SKM-1 (cell line): ENCODE results near the gene IRX4.

Experiments
- DNase-seq: peaks from one replicate; lab custom pipeline; 2025; ENCODE audit not compliant: unreplicated experiment; lab: John Stamatoyannopoulos, UW

Gene IRX4

DNA sequence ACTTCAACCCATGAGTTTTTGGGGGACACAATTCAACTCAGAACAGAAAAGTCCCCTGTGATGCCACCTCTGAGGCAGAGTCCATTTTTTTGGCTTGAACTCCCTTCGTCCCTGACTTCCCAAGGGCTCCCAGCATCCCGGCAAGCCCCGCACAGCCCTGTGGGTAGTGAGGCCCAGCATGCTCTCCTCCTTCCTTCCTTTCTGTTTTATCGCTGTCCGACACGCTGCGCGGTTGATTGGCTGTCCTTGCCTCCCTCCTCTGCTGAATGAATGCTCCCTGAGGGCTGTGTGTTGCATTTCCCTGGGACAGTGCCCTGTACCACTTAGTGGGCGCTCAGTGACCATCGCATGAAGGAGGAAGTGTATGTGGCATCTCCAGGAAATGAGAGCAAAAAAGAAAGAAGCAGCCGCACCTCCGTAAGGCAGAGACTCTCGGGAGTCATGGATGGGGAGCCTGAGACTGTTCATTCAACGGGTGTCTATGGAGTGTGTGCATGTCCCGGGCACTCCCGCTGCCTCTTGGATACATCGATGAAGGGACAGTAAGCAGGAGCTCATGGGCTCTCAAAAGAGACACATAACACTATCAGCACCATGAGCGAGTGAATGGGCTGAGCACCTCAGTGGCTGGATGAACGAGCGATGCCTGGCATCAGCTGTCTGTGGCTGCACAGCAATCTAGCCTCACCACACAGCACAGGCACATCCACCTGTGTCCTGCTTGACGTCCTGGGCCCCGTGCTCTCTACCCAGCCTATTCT is 10.1 kb upstream of the IRX4 start:
- DNase-seq = no peak

DNA sequence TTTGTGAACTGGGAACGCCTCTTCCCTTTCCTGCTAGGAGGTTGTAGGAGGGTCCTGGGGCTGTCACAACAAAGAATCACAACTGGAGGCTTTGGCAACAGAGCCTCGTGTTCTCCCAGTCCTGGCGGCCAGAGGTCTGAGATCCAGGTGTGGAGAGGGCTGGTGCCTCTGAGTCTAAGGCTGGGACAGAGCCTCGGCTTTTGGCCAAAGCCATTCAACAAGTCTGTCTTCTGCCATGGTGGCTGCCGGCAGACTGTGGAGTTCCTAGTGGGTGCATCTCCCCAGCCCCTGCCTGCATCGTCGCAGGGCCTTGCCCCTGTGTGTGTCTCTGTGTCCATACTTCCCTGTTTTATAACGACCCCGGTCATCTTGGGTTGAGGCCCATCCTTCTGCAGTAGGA is 9.5 kb upstream of the IRX4 start:
- DNase-seq = no peak

DNA sequence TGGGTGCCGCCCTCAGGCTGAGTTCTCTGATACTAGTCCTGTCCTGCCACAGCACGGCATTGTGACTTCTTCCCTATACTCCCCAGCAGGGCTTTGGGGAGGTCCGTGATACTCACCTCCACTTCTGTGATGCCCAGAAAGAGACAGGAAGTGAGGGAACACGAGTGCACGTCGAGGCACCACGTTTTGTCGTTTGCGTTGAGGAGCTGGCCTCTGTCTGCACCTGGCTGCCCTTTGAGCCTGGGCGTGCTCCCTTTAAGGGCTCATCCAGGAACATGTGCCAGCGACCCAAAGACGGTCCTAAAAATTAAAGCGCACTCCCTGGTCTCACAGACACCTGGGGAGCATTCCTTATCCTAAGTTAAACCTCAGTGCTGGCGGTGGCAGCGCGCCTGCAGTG is 8.7 kb upstream of the IRX4 start:
- no peak for DNase-seq

DNA sequence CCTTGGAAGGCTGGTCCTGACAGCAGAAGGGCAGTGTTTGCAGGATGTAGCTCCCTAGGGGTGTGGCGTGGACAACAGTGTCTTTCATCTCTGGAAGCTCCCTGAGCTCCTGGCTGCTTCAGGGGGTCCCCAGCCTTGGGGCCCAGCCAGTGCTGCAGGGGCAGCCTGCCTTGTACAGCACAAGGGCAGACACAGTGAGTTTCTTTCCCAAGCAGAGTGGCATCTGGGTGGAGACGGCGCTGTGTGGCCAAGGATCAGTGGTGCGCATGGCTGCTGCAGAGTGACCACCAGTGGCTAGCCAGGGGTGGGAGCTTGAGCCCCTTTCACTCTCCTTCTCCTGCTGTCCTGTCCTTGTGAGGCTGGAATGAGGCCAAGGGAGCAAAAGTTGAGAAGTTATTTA is 7.6 kb upstream of the IRX4 start:
- no peak for DNase-seq

DNA sequence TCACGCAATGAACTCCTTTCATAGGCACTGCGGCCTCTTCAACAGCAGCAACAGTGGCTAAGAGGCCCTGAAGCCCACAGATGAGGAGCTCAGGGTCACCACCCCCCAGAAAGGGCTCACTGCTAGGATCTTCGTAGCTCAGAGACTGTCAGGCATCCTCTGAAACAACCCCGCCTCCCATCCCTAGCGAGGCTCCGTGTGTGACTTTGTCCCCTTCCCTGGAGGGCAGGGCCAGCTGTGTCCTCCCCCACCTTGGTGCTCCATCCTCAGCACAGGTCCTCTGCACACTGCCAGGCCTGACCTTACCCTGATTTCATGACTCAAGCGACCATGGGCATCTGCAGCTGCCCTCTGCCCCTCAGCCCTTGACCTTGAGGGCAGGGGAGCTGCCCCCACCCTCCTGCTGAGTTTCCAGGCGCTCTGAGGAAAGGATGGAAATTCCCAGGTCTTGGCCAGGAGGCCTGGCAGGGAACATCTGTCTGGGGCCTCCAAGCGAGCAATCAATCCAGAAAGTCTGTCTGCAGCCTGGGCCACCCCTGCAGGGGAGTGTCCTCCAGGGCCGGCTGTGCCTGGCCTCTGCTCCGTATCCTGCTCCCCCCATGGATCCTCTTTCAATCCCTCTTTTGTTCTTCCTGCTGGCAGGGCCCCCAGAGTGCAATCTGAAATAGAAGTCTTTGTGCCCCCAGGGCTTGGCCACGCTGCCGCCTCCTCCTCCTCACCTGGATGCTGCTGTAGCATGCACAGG is 6.8 kb upstream of the IRX4 start:
- no peak for DNase-seq

DNA sequence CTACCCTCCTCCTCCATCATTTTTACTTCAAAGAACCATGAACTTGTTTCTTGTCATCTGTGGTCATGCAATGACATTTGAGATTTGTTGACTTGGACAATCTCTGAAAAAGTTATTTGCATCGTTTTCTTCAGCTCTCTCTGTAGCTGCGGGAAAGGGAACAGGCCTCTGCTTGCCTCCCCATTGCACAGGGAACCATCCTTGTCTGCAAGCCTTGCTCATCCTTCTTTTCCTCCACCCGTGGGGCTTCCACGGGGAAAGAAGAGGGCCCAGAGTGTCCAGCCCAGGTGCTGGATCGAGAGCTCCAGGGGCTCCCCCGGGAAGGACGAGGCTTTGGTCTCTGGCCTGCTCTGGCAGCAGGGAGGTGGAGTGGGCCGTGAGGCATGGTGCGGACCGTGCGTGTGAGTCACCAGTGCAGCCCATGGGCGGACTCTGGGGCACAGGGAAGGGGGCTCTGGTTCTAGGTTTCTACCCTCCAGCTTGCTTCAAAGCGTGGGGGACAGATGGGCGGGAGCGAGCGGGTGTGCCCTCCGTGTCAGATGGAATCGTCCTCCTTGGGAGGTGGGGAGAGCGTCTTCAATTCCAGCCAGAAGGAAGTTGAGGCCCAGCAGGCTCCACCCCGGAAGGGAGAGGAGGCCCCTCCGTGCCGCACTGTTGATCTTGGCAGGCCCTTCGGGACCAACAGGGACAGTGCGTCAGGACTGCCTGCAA is 6.0 kb upstream of the IRX4 start:
- DNase-seq = no peak

DNA sequence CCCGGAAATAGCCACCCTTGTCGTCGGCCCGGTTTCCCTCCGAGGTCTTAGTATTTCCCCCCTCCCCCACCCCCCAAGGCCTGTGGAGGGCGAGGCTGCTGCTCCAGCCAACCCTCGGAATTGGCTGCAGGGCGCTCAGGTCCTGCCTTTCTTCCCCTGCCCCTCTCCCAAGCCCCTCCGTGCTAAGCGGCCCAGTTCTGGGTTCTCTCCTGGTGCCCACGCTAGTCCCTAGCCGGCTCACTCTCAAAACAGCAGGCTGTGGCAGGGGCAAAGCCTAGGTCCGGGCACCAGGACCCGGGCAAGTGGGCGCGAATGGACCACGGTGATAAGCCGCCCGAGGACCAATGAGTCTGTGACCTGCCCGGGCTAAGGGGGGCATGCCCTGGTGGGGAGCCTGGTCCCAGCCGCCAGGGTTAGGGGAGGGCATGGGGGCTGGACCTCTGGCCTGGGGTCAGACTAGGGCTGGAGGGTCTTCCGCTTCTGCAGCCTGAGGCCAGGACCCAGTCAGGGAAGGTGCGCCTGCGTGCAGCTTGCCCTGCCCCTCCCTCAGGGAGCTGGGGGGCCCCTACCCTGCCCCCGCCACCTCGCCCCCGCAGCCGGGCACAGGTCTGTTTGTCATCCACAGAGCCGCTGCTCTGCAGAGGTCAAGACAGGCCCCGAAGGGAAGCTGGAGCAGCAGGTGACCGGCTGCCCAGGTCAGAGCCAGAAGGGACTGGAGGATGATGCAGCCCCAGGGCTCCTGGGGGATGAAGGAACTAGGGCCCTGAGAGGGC is 5.0 kb upstream of the IRX4 start:
- no peak for DNase-seq

DNA sequence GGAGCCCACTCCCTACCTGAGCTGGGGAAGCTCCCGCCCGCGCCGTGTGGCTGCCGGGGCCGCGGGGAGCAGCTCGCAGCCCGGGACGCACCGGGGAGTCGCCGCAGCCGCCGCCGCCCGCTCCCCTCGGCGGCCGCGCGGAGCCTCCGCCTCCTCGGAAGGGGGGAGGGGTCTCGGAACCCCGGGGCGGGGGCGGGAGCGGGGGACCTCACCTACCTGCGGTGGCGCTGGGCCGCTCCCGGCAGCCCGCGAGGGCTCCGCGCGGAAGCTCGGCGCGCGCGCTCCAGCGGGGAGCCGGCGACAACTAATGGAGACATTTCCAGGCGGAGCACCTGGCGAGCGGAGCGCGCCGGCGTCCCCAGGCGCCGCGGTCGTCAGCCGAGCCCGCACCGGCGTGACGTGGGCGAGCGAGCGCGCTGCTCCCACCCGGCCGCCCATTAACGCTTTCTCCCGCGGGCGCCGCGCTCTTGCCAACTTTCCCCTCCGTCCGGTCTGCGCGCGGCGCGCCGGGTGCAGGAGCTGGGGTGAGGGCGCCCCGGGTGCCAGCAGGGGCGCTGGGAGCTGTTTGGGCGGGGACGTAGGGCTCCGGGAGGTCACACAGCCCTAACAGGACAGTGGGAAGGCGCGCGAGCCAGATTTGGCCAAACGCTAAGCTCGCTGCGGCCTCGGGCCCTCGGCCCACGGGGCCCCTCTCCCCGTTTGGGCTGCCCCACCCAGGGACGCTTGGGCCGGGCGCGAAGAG is 4.3 kb upstream of the IRX4 start:
- no peak for DNase-seq

DNA sequence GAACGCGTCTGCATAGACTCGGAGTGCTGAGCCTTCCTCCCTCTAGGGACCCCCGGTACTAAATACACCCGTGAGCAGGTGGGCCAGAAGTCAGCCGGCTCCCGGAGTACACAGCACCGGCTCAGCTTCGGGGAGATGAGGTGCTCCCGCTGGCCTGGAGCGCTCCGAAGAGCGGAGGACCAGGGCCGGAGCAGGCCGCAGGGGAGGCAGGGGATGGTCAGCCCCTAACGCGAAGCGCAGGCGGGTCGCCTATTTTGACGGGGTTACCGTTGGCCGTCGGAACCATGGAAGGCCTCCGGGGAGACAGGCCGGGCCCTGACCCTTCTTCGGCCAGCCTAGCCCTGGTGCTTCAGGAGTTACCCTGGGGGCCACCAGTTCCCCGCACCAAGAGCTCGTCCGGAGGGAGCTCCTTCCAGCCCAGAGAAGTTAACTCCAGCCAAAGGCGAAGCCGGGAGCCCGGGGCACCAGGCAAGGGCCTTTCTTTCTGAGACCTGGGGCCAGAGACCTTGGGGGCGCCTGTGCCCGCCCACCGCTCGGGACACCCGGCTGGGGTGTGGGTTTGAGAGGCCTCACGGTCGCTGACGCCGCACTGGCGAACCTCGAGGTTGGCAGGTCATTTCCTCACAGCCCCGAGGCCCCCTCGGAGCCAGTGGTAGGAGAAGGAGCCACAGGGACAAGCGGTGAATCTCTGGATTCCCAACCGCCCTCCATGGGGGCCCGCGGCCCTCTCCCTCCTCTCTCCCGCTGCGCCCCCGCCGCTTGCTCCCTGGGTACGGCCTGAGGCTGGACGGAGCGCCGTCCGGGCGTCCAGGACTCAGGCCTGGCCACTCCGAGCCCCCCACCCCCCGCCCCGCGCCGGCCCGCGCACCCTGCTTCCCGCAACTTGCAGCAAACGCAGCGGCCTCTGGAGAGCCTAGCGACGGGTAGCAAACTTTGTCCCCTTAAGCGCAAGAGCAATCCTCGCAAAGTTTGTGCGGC is 3.4 kb upstream of the IRX4 start:
- no peak for DNase-seq

DNA sequence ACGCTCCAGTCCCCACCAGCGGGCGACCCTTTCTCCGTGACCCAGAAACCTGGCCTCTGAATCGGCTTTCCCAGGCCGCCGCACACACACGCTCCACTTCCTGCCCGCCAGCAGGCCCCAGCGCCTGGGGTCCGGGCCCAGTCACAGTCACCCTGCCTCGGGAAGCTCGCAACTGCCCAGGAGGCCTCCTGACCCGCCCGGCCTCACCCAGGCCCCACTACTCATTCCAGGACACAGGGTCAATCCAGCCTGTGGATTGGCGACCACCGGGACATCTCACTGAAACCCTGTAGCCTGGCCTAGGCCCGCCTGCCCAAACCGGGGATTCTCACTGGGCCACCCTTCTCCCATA is 2.7 kb upstream of the IRX4 start:
- no peak for DNase-seq

DNA sequence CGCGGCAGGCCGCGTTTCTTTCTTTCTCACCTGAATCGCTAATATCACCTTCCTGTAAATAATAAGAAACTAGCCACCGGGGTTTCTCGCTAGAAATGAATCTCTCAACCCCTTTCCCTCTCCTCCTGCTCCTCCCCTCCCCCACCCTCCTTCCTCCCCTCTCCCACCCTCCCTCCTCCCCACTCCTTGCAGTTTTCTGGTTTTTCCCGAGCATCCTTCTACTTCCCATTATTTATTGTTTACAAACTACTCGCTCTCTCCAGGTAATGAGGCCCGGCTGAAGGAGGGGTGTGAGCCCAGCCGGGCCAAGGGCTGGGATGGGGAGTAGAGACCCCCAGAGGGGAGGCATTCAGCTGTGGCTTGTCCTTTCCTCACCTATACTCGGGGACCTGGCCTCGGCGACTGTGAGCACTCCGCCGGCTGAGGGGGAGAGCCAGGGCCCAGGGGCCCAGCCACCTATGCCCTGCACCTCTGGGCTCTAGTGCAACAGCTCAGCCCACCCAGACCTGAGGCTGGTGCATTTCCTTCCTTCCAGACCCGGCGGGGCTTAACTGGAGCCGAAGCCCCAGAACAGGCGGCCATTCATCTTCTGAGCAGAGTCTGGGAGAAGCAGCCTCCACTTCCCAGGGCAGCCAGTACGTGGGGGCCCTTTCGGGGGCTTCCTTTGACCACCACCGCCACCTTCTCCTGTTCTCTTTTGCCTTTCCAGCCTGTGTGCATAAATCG is 2.1 kb upstream of the IRX4 start:
- DNase-seq = no peak

DNA sequence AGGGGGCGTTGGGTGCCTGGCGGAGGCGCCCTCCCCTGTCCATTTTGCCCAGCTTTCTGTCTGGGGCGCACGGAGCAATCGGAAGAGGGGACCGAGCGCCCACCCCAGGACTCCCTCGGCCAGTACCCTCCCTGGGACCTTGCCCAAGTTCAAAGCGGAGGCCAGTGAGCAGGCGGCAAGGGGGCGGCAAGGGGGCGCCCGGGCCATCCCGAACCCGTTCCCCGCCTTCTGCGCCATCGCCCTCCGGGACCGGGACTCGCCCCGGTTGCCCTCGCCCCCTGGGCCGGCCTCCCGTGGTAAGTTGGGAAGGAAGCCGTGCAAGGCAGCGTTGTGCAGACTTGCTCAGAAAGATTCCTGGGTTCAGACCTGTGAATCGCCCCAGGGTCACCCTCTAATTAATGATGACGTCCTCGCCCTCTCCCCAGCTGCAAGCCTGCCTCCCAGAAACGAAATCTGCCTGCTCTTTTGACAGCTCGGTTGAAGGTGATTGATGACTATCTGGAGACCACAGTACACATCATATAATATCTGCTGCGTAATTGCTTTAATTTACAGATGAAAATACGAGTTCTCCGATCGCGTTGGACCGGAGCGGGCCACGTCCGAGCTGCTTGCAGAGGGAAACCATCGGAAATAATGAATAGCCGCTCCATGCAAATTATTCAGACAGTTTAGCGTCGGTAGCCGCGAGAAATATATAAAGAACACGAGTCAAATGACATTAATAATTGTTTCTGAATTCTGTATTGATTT is 1.4 kb upstream of the IRX4 start:
- DNase-seq = no peak

DNA sequence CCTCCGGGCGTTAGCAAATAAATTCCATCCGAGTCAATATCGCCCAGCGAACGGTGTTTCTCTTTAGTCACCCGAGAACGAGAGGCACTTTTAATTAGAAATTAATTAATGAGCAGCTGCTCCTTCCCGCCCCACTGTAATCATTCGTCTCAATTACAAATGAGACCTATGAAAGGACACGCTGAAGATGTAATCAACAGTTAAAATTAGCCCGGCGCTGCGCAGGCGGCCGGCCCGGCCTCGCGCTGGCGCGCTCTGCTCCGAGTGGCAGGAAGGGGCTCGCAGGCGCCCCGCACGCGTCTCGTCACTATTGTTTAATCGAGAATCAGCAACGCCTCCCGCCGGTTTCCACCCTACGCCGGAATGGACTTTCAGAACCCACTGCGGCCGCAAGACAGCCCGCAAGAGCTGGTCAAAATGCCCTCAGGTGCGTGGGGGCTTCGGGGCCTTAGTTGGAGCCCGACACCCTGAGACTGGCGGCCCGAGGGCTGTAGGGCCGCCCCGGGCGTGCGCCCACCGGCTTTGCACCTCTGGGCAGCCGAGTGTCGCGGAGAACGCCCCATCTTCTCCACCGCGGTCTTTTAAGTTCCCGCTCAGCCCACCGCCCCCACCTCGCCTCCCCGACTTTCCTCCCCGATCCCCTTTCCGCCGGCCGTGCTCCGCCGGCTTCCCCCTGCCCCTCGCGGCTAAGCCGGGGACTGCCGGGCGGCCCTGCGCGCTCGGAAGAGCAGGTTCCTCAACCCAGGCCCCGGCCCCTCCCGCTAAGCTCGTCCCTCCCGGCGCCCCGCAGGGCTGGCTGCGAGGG is 597 bp upstream of the IRX4 start:
- DNase-seq = peak; percentile 25

DNA sequence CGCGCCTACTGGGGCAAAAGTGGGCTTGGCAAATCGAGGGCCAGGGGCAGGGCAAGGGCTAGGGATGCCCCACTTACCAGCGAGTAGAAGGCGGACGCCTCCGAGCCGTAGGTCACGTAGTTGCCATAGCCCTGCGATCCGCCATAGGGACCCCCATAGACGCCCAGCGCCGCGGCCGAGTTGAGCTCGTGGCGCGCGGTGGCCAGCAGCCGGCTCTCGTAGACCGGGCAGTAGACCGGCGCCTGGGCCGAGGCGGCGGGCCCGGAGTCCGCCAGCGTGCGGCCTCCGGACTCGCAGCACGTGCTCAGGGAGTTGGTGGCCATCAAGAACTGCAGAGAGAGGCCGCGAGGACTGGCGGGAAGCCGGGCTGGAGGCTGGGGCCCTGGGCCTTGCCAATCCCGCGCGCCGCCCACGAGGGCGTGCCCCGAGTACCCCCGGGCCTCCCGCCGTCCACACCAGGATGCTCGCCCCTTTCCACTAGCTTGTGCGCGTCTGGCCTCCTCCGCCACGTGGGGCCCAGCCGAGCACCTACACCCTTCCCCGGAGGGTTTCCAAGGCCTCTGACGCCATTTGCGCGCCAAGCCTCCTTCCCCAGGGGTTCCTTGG is 891 bp downstream of the IRX4 start:
- no peak for DNase-seq

DNA sequence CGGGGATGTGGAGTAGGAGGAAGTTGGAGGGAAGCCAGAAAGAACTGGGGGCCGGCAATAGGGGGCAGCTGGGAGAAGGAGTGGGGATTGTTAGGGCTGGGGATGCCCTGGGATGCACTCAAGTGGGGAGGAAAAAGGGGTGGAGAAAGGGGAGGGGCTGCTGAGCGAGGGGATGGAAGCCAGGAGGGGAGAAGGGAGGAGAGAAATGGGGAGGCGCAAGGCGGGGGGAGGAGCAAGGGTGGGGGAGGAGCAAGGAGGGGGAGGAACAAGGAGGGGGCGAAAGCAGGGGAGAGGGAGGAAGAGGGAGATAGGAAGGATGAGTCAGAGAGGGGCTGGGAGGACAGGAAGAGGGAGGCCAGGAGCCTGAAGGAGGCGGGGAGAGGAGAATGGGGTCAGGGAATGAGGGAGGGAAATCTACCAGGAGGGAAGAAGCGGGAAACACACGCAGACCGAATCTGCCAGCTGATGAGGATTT is 1.6 kb downstream of the IRX4 start:
- peak; percentile 30 for DNase-seq

DNA sequence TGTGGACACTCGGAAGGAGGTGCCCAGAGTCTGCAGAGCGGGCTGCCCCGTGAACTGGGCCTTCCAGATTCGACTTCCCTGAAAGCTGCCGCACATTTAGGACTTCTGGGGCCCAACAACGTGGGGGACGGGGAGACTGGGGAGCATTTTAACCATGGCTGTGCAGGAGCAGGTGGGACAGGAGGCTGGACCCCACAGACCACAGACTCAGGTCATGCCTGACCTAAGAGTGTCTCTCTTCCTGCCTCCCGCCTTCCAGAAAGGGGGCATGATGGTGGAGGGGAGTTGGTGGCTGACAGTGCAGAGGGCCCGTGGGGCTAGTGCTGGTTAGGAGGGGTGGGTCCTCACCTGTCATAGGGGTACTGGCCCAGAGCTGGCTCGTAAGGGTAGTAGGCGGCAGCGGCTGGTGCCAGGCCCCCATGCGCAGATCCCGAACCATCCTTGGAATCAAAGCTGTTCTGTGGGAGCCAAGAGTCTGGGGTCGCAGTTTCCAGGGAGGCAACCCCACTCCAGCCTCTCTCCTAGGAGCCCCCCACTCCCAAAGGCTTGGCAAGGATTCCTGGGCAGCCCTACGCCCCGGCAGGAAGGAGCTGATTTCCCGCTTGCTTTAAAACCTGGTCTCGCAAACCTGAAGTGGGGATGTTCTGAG is 2.2 kb downstream of the IRX4 start:
- no peak for DNase-seq
